ENCODE results near the gene NCOA6.
"Not testable (repeated sequence)": the region's sequence is repeated elsewhere in the genome, so short reads cannot be mapped to it uniquely, and the experiment has no call there.

Gene NCOA6

DNA sequence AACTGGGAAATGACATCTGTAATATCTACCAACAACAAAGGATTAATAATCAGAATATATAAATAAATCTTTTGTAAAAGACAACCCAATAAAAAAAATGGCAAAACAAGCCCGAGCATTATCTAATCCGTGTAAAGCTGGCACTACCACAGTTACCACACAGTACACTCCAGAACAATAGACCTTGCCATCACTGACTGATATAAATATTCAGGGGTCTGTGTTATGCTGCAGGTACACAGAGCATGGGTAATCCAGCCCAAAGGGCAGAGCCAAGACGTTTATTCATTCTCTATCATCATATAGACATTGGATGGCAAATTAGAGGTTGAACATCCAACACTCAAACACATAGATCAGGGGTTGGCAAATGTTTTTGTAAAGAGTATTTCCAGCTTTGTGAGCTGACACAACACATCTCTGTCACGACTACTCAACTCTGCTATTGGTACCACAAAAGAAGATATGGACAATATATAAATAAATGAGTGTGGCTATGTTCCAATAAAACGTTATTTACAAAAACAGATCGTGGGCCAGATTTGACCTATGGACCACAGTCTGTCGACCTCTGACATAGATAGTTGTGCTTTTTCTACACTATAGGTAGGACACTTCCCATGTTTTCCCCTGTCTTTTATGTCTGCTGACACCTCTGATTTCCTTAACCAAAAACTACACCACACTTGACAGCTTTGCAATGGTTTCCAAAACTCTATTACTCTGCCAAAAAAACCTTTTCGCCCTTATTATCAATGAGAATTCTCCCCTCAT, 4.5 kb downstream of the NCOA6 start:
- Histone ChIP-seq H3K9me3 (ENCODE audit: low read length) (no peaks in the 10 kb centered on the region), H3K4me3 (ENCODE audit: low read length) (no peak overlapping the region), H2AFZ (ENCODE audit: low read depth, low read length) (no peak overlapping the region), H3K36me3 (ENCODE audit: insufficient read depth, low read length) (no peaks in the 10 kb centered on the region), H3K4me1 (ENCODE audit: insufficient read depth, low read length) (peaks cover 13% of the 10 kb centered on the region), H3K27me3 (ENCODE audit: insufficient read depth, low read length) (no peaks in the 10 kb centered on the region)

DNA sequence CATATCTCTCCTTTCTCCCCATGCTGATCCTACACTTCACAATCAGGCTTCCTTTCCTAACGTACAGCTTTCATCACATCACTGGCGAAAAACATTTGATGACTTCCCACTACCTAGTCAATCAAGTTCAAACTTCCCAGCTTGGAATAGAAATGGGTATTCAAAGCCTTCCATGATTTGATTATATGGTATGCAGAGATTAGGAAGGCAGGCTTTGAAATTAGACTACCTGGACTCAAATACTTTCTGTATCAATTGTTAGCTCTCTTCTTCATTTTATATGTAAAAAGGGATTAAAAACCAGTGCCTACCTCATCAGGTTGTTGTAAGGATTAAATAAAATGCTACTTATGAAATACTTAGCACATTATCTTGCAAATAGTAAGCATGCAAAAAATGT, 7.7 kb downstream of the NCOA6 start:
- Histone ChIP-seq H2AFZ (ENCODE audit: low read depth, low read length) (no peak overlapping the region), H3K27me3 (ENCODE audit: insufficient read depth, low read length) (no peaks in the 10 kb centered on the region), H3K4me3 (ENCODE audit: low read length) (no peak overlapping the region), H3K4me1 (ENCODE audit: insufficient read depth, low read length) (peaks cover 8% of the 10 kb centered on the region), H3K36me3 (ENCODE audit: insufficient read depth, low read length) (no peaks in the 10 kb centered on the region), H3K9me3 (ENCODE audit: low read length) (no peaks in the 10 kb centered on the region)

DNA sequence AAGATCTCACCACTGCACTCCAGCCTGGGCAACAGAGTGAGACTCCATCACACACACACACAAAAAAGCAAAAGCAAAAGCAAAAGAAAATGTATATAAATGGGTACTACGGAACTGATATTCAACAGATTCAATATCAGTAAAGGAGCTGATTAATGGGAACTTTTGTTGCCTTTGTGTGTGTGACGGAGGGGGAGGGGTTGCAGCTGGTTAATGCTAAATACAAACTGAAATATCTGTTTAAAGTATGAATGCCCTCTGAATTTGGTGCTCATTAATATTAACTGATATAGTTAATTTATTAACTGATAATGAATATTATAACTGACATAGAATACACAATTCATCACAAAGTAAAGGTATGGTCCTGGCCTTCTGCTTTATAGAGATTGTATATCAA, 8.4 kb downstream of the NCOA6 start:
- no peak overlapping the region for H3K4me3 ChIP-seq (ENCODE audit: low read length)
- H3K4me1 ChIP-seq (ENCODE audit: insufficient read depth, low read length), result peaks cover 8% of the 10 kb centered on the region
- H3K9me3 ChIP-seq (ENCODE audit: low read length), result no peaks in the 10 kb centered on the region
- no peaks in the 10 kb centered on the region for H3K27me3 ChIP-seq (ENCODE audit: insufficient read depth, low read length)
- no peak overlapping the region for H2AFZ ChIP-seq (ENCODE audit: low read depth, low read length)
- no peaks in the 10 kb centered on the region for H3K36me3 ChIP-seq (ENCODE audit: insufficient read depth, low read length)

DNA sequence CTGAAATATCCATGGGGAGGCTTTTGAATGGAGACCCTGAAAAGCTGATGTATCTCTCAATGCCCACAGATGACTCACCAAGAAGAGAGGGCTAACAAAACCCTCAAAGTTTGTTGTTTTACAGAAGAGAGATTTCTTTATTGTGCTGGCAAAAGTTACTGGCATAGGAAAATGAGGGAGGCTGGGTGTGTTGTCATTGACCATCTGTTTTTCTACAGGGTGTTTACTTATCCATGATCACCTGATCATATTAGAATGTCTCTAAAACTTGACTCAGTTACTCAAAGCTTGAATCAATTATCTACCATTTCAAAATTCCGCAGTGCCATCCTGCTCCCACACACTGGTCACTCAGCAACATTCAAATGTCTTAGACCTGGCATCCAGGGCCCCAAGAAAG, 9.8 kb downstream of the NCOA6 start:
- no peak overlapping the region for H2AFZ ChIP-seq (ENCODE audit: low read depth, low read length)
- no peaks in the 10 kb centered on the region for H3K9me3 ChIP-seq (ENCODE audit: low read length)
- no peaks in the 10 kb centered on the region for H3K36me3 ChIP-seq (ENCODE audit: insufficient read depth, low read length)
- no peaks in the 10 kb centered on the region for H3K27me3 ChIP-seq (ENCODE audit: insufficient read depth, low read length)
- no peak overlapping the region for H3K4me3 ChIP-seq (ENCODE audit: low read length)
- peaks cover 8% of the 10 kb centered on the region for H3K4me1 ChIP-seq (ENCODE audit: insufficient read depth, low read length)

DNA sequence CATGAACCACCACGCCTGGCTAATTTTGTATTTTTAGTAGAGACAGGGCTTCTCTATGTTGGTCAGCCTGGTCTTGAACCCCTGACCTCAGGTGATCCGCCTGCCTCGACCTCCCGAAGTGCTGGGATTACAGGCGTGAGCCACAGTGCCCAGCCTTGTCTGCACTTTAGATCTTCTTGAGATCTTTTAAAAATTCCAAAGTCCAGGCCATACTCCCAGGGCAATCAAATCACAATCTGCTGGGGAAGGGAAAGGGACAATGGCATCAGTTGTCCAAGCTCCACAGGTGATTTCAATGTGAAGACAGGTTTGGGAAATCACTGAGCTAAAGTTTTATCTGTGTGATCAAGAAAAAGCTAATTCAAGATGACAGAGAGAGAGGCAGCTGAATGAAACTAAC, 16.9 kb downstream of the NCOA6 start:
- Histone ChIP-seq H3K9me3 (ENCODE audit: low read length) (no peaks in the 10 kb centered on the region), H2AFZ (ENCODE audit: low read depth, low read length) (no peak overlapping the region), H3K36me3 (ENCODE audit: insufficient read depth, low read length) (peaks cover 8% of the 10 kb centered on the region), H3K4me3 (ENCODE audit: low read length) (no peak overlapping the region), H3K4me1 (ENCODE audit: insufficient read depth, low read length) (no peaks in the 10 kb centered on the region), H3K27me3 (ENCODE audit: insufficient read depth, low read length) (no peaks in the 10 kb centered on the region)

DNA sequence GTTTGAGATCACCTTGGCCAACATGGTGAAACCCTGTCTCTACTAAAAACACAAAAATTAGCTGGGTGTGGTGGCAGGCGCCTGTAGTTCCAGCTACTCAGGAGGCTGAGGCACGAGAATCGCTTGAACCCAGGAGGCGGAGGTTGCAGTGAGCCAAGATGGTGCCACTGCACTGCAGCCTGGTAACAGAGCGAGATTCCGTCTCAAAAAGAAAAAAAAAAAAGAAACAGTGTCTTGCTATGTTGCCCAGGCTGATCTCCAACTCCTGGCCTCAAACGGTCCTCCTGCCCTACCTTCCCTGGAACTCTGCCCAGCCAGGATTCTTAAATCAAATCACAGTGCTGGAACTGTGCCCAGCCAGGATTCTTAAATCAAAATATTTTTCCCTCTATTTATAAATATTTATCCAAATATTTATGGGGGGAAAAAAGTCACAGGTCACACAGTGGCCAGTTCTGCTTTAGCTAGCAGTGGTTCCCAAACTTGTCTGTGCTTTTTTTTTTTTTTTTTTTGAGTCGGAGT, 17.4 kb downstream of the NCOA6 start:
- H3K4me3 ChIP-seq (ENCODE audit: low read length); H3K9me3 ChIP-seq (ENCODE audit: low read length); H2AFZ ChIP-seq (ENCODE audit: low read depth, low read length); H3K27me3 ChIP-seq (ENCODE audit: insufficient read depth, low read length); H3K4me1 ChIP-seq (ENCODE audit: insufficient read depth, low read length): not testable (repeated sequence)
- peaks cover 10% of the 10 kb centered on the region for H3K36me3 ChIP-seq (ENCODE audit: insufficient read depth, low read length)

DNA sequence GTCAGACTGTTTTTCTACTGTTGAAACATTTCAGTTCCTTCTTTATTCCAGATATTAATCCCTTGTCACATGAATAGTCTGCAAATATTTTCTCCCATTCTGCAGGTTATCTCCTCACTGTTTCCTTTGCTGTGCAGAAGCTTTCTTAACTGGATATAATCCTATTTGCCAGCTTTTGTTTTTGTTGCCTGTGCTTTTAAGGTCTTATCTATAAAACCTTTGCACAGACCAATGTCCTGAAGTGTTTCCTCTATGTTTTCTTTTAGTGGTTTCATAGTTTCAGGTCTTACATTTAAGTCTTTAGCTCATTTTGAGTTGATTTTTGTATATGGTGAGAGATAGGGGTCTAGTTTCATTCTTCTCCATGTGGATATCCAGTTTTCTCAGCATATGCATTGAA, 19.2 kb downstream of the NCOA6 start:
- Histone ChIP-seq H3K36me3 (ENCODE audit: insufficient read depth, low read length) (peaks cover 17% of the 10 kb centered on the region), H3K4me1 (ENCODE audit: insufficient read depth, low read length) (no peaks in the 10 kb centered on the region), H3K4me3 (ENCODE audit: low read length) (no peak overlapping the region), H3K27me3 (ENCODE audit: insufficient read depth, low read length) (no peaks in the 10 kb centered on the region), H2AFZ (ENCODE audit: low read depth, low read length) (no peak overlapping the region), H3K9me3 (ENCODE audit: low read length) (no peaks in the 10 kb centered on the region)

DNA sequence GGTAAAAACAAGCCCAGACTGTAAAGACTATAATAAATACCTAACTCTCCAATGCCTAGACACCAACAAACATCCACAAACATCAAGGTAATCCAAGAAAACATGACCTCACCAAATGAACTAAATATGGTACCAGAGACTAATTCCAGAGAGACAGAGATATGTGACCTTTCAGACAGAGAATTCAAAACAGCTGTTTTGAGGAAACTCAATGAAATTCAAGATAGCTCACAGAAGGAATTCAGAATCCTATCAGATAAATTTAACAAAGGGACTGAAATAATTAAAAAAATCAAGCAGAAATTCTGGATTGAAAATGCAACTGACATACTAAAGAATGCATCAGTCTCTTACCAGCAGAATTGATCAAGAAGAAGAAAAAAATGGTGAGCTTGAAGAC, 26.6 kb downstream of the NCOA6 start:
- Histone ChIP-seq H3K27me3 (ENCODE audit: insufficient read depth, low read length) (no peaks in the 10 kb centered on the region), H3K4me1 (ENCODE audit: insufficient read depth, low read length) (no peaks in the 10 kb centered on the region), H3K9me3 (ENCODE audit: low read length) (peaks cover 5% of the 10 kb centered on the region), H3K36me3 (ENCODE audit: insufficient read depth, low read length) (peaks cover 10% of the 10 kb centered on the region), H3K4me3 (ENCODE audit: low read length) (no peak overlapping the region), H2AFZ (ENCODE audit: low read depth, low read length) (no peak overlapping the region)

DNA sequence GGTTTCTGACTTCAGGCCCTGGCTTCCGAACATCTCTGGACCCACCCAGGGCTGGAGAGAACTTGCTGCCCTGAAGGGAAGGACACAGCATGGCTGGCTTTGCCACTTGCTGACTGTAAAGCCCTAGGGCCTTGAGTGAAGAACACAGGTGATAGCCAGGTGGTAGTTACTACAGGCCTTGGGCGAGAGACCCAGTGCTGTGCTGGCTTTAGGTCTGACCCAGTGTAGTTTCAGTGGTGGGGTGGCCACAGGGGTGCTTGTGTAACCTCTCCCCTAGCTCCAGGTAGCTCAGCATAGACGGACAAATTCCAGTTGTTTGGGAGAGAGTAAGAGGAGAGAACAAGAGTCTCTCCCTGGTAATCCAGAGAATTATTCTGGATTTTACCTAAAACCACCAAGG, 27.1 kb downstream of the NCOA6 start:
- H3K4me3 ChIP-seq (ENCODE audit: low read length), result no peak overlapping the region

DNA sequence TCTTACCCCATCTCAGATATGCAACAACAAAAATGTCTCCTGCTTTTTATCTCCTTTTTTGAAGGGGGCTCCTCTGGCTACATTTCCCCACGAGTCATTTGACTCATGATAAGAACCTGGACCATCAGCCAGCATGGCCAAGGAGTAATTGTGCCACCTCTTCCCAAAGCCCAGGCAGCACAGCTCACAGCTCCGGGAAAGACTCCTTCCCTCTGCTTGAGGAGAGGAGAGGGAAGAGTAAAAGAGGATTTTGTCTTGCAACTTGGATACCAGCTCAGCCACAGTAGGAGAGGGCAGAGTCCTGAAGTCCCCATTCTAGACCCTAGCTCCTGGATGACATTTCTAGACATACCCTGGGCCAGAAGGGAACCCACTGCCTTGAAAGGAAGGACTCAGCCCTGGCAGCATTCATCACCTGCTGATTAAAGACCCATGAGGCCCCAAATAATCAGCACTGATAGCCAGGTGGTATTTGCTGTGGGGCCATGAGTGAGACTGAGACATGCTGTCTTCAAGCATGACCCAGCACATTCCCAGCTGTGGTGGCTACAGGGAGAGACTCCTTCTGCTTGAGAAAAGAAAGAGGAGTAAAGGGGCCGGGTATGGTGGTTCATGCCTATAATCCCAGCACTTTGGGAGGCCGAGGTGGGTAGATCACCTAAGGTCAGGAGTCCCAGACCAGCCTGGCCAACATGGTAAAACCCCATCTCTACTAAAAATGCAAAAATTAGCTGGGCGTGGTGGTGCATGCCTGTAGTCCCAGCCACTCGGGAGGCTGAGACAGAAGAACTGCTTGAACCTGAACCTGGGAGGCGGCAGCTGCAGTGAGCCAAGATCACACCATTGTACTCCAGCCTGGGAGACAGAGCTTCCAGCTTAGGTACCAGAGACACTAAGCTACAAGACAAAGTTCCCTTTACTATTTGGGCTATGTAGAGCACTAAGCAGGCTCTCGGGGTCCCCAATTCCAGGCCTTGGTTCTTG, 28.1 kb downstream of the NCOA6 start:
- Histone ChIP-seq H3K27me3 (ENCODE audit: insufficient read depth, low read length) (no peaks in the 10 kb centered on the region), H3K36me3 (ENCODE audit: insufficient read depth, low read length) (peaks cover 3% of the 10 kb centered on the region), H2AFZ (ENCODE audit: low read depth, low read length) (no peak overlapping the region), H3K4me3 (ENCODE audit: low read length) (no peak overlapping the region), H3K4me1 (ENCODE audit: insufficient read depth, low read length) (no peaks in the 10 kb centered on the region), H3K9me3 (ENCODE audit: low read length) (peaks cover 5% of the 10 kb centered on the region)

More for the DNA sequence above, 27.1 kb downstream of the NCOA6 start:
- H3K4me1 ChIP-seq (ENCODE audit: insufficient read depth, low read length), result no peaks in the 10 kb centered on the region
- no peaks in the 10 kb centered on the region for H3K27me3 ChIP-seq (ENCODE audit: insufficient read depth, low read length)
- H2AFZ ChIP-seq (ENCODE audit: low read depth, low read length), result no peak overlapping the region
- H3K9me3 ChIP-seq (ENCODE audit: low read length), result peaks cover 5% of the 10 kb centered on the region
- peaks cover 10% of the 10 kb centered on the region for H3K36me3 ChIP-seq (ENCODE audit: insufficient read depth, low read length)

DNA sequence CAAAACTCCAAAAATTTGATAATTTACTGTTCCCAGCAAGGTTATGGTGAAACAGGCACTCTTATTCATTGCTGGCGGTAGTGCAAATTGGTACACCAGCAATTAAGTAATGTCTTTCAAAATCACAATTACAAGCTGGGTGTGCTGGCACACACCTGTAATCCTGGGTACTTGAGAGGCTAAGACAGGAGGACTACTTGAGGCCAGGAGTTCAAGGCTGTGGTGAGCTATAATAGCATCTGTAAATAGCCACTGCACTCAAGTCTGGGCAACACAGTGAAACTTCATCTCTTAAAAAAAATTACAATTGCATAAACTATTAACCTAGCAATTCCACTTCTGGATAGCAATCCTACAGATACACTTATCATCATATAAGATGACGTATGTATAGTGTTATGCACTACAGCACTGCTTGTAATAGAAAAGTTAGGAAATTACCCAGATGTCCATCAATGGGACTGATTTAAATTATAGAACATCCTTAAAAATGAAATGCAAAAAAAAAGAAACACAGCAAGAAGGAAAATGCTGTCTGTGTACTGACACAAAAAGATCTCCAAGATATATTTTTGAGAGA, 31.4 kb downstream of the NCOA6 start:
- Histone ChIP-seq H3K27me3 (ENCODE audit: insufficient read depth, low read length) (no peaks in the 10 kb centered on the region), H3K36me3 (ENCODE audit: insufficient read depth, low read length) (peaks cover 12% of the 10 kb centered on the region), H3K4me1 (ENCODE audit: insufficient read depth, low read length) (no peaks in the 10 kb centered on the region), H3K4me3 (ENCODE audit: low read length) (no peak overlapping the region), H3K9me3 (ENCODE audit: low read length) (peaks cover 5% of the 10 kb centered on the region), H2AFZ (ENCODE audit: low read depth, low read length) (no peak overlapping the region)

DNA sequence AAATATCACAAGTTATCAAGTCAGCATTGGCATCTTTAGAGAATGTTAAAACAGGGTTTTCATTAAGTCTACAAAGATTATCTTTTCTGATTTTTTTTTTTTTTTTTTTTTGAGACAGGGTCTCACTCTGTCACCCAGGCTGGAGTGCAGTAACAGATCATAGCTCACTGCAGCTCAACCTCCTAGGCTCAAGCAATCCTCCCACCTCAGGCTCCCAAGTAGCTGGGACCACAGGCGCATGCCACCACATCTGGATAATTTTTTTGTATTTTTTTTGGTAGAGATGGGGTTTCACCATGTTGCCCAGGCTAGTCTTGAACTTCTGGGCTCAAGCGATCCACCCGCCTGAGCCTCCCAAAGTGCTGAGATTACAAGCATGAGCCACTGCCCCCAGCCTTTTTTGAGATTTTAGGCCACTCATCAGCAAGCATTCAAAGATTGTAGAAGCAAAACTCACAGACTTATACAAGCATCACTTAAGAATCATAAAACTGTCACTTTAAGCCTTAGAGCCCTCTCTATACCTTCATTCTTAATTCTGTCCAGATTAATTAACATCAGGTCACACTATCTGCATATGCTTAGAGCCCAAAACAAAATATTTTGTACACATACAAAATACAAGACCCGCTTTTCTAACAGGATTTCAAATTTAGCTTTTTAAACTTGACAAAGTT, 32.6 kb downstream of the NCOA6 start:
- no peak overlapping the region for H3K4me3 ChIP-seq (ENCODE audit: low read length)
- H3K4me1 ChIP-seq (ENCODE audit: insufficient read depth, low read length), result no peaks in the 10 kb centered on the region
- no peak overlapping the region for H2AFZ ChIP-seq (ENCODE audit: low read depth, low read length)
- no peaks in the 10 kb centered on the region for H3K9me3 ChIP-seq (ENCODE audit: low read length)
- peaks cover 21% of the 10 kb centered on the region for H3K36me3 ChIP-seq (ENCODE audit: insufficient read depth, low read length)
- no peaks in the 10 kb centered on the region for H3K27me3 ChIP-seq (ENCODE audit: insufficient read depth, low read length)

Measured in neuron (in vitro differentiated cells).